ENCODE results near the gene FOXP1.

Gene FOXP1

GRCh38 chr3:71005702-71006321 lies 577.7 kb downstream of the FOXP1 start:
- DNase-seq, result no peak
- intact Hi-C loops (cut with DNase I), result loop anchor here (10.0 kb wide), 1 partner anchor 59 kb away; no protein-coding TSS in a partner anchor

GRCh38 chr3:71003511-71003910 lies 580.0 kb downstream of the FOXP1 start:
- intact Hi-C loops (cut with DNase I), result loop anchor here (10.0 kb wide), 1 partner anchor 61 kb away; no protein-coding TSS in a partner anchor
- DNase-seq, result no peak

GRCh38 chr3:71002298-71002697 lies 581.2 kb downstream of the FOXP1 start:
- intact Hi-C loops (cut with DNase I), result loop anchor here (10.0 kb wide), 1 partner anchor 63 kb away; no protein-coding TSS in a partner anchor
- no peak for DNase-seq

- intact Hi-C loops (cut with DNase I), result loop anchor here (10.0 kb wide), 1 partner anchor 63 kb away; no protein-coding TSS in a partner anchor
Measured at GRCh38 chr3:71001303-71001830, 582.2 kb downstream of the FOXP1 start.

GRCh38 chr3:71000483-71000882 lies 583.0 kb downstream of the FOXP1 start:
- DNase-seq, result no peak
- intact Hi-C loops (cut with DNase I), result loop anchor here (10.0 kb wide), 1 partner anchor 64 kb away; no protein-coding TSS in a partner anchor

More at GRCh38 chr3:71001303-71001830, 582.2 kb downstream of the FOXP1 start:
- DNase-seq, result no peak

- DNase-seq, result peak in 2 of 42 donors; percentile 45 to 67
- intact Hi-C loops (cut with DNase I), result loop anchor here (10.0 kb wide), 1 partner anchor 65 kb away; no protein-coding TSS in a partner anchor
Measured at GRCh38 chr3:70999730-71000129, 583.8 kb downstream of the FOXP1 start.

GRCh38 chr3:70996082-70996481 lies 587.4 kb downstream of the FOXP1 start:
- no peak for DNase-seq
- intact Hi-C loops (cut with DNase I), result no loop called here

- intact Hi-C loops (cut with DNase I), result no loop called here
- no peak for DNase-seq
Measured at GRCh38 chr3:70994644-70995043, 588.9 kb downstream of the FOXP1 start.

GRCh38 chr3:70992562-70993204 lies 590.8 kb downstream of the FOXP1 start:
- DNase-seq, result no peak
- intact Hi-C loops (cut with DNase I), result no loop called here

GRCh38 chr3:70992131-70992530 lies 591.4 kb downstream of the FOXP1 start:
- intact Hi-C loops (cut with DNase I), result no loop called here
- no peak for DNase-seq

- intact Hi-C loops (cut with DNase I), result no loop called here
- DNase-seq, result no peak
Measured at GRCh38 chr3:70990723-70991122, 592.8 kb downstream of the FOXP1 start.

GRCh38 chr3:70990185-70990584 lies 593.3 kb downstream of the FOXP1 start:
- DNase-seq, result no peak
- intact Hi-C loops (cut with DNase I), result no loop called here

- intact Hi-C loops (cut with DNase I), result no loop called here
- no peak for DNase-seq
Measured at GRCh38 chr3:70989174-70989573, 594.4 kb downstream of the FOXP1 start.

- no peak for DNase-seq
- intact Hi-C loops (cut with DNase I), result no loop called here
Measured at GRCh38 chr3:70988111-70988510, 595.4 kb downstream of the FOXP1 start.

- intact Hi-C loops (cut with DNase I), result no loop called here
- no peak for DNase-seq
Measured at GRCh38 chr3:70985572-70985971, 598.0 kb downstream of the FOXP1 start.

GRCh38 chr3:70984776-70985482 lies 598.6 kb downstream of the FOXP1 start:
- intact Hi-C loops (cut with DNase I), result no loop called here
- DNase-seq, result no peak

- intact Hi-C loops (cut with DNase I), result no loop called here
Measured at GRCh38 chr3:70982700-70983140, 600.8 kb downstream of the FOXP1 start.

GRCh38 chr3:70982284-70982683 lies 601.2 kb downstream of the FOXP1 start:
- no peak for DNase-seq
- intact Hi-C loops (cut with DNase I), result no loop called here

More at GRCh38 chr3:70982700-70983140, 600.8 kb downstream of the FOXP1 start:
- DNase-seq, result peak in 34 of 42 donors; percentile 20 to 77 (median 52)

GRCh38 chr3:70981231-70981880 lies 602.2 kb downstream of the FOXP1 start:
- intact Hi-C loops (cut with DNase I), result no loop called here
- peak in 1 of 42 donors; percentile 23 for DNase-seq

Measured in head of caudate nucleus (tissue), 42 donors.